Breast epithelium (tissue), 3 donors: Measurements from ENCODE around the gene UBE3D.

Source experiments
- POLR2A ChIP-seq: fragments of 450-650 bp; IDR thresholded peaks from one replicate; pipeline ENCODE4 v1.6.1; 2016; ENCODE audit warnings: antibody characterized with exemption, mild to moderate bottlenecking, moderate library complexity
- POLR2AphosphoS5 ChIP-seq, 3 donors: sonication (generic); formaldehyde crosslinking; IDR thresholded peaks; one replicate each; pipeline ENCODE4 v1.6.1; 2017; ENCODE audit warnings: antibody characterized with exemption in 3 of 3
- TF ChIP-seq, protein P1 (sequence below), 3 donors: fragments of 450-650 bp; IDR thresholded peaks; one replicate each; pipeline ENCODE4 v1.5.1; 2016 to 2017; ENCODE audit warnings: antibody characterized with exemption in 3 of 3, mild to moderate bottlenecking in 3 of 3, moderate library complexity in 3 of 3

DNA sequence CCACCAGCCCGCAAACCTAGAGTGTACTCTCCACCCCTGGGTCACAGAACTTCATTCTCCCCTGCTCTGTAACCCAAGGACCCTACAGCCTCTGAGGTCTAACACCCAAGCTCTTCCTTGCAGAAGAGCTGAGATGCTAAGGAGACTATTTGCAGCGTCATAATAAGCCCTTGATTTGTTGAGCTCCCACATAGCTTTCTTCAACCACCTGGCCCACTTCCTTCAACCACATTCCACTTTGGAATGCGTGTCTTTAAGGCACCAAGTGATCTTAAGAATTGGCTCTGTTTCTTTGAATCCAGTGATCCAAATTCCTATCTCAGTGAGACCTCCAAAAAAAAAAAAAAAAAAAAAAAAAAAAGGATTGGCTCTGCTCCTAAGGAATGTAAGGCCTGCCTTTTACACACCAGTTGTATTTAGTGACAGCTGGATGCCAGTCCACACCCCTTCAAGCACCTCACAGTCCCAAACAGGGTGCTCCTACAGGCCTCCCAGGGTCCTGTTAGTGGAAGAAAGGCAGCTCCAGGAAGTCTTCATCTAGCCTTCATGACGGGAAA, 106.2 kb downstream of the UBE3D start:
- TF ChIP-seq, protein P1, sequence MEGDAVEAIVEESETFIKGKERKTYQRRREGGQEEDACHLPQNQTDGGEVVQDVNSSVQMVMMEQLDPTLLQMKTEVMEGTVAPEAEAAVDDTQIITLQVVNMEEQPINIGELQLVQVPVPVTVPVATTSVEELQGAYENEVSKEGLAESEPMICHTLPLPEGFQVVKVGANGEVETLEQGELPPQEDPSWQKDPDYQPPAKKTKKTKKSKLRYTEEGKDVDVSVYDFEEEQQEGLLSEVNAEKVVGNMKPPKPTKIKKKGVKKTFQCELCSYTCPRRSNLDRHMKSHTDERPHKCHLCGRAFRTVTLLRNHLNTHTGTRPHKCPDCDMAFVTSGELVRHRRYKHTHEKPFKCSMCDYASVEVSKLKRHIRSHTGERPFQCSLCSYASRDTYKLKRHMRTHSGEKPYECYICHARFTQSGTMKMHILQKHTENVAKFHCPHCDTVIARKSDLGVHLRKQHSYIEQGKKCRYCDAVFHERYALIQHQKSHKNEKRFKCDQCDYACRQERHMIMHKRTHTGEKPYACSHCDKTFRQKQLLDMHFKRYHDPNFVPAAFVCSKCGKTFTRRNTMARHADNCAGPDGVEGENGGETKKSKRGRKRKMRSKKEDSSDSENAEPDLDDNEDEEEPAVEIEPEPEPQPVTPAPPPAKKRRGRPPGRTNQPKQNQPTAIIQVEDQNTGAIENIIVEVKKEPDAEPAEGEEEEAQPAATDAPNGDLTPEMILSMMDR (IDR thresholded peaks at IDR 0.05), result no peak
- no peak for TF ChIP-seq POLR2A
- TF ChIP-seq POLR2AphosphoS5 (IDR thresholded peaks at IDR 0.05), result no peak
